Measurements from ENCODE around the gene IGFLR1.

Gene IGFLR1

DNA sequence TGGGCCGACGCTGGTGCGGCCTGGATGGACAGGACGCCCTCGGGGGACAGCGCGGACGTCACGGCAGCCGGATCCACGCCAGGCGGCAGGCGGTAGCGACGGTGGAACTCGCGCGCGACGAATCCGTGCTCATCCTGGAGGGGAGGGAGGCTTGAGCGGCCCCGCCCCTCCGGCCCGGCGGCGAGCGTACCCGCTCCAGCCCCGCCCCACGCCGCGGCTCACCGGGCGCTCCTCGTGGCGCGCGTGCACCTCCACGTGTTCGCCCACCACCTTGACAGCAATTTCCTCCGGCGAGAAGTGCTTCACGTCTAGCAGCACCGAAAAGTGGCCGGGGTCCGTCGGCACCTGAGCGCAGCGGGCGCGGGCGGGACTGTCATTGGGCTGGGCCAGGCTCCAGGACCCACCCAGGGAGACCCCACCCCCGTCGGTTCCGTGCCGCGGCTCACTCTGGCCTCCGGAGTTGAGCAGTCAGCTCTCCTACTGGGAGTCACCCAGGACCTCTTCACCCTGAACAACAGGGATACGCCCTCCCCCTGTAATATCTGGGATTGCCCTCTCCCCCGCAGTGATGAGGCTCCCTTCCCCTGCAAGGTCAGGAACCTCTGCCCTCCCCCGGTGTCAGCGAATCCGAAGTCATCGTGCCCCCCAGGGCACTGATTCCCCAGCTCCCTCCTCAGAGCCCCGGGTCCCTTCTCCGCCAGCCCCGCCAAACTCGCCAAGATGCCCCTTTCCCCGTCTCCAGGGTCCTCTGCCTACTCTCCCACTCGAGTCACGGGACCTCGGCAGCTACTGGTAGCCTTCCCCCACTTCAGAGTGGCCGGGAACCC, 13.5 kb upstream of the IGFLR1 start:
- DNase-seq, result peak; percentile 47

DNA sequence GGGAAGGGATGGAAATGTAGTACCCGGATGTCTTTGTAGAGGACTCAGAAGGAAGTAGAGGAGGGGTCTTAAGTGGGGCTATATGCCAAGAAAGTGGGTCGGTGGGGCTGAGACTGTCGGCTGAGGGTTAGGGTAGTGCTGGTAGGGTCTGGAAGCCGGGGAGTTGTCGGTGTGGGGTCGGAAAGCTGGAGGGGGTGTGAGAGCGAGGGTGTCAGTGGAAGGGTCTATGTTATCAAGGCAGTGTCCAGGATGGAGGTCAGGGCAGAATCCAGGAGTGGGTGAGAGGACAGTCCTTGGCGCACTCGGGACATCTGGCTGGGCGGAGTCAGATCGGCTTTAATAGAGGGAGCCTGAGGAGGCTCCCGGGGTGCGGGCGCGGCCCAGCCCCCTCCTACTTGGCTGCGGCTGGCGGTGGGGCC, 12.9 kb upstream of the IGFLR1 start:
- DNase-seq, result no peak

DNA sequence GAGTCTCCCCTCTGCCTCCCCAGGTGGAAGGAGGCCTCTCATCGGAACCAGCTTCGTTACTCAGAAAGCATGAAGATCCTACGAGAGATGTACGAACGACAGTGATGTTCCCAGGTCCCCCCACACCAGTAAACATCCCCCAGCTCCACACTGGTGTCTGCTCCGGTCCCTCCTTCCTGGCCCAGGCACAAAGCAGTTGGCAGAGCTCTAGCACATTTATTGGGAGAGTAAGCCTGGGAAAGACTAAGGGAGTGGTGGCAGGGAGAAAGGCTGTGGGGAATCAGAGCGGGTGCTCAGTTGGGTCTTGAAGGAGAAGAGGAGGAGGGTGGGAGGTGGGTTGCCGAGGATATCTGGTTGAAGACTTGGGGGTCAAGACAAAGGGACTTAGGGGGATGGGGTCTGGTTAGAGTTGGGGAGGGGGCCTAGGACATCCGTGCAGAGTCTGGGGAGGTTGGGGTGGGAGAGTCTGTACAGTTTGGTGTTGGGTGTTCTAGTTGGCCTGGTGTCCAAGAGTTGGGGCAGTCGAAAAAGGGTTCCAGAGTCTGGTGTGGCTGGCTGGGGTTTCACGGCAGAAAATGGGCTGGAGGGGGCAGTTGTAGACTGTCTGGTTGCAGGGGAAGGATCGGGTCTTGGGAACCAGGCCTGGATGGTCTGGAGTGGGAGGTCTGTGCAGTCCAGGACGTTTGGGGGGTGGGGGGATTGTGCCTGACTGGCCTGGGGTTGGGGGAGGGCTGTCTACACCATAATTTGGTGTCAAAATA, 12.3 kb upstream of the IGFLR1 start:
- no peak for DNase-seq

DNA sequence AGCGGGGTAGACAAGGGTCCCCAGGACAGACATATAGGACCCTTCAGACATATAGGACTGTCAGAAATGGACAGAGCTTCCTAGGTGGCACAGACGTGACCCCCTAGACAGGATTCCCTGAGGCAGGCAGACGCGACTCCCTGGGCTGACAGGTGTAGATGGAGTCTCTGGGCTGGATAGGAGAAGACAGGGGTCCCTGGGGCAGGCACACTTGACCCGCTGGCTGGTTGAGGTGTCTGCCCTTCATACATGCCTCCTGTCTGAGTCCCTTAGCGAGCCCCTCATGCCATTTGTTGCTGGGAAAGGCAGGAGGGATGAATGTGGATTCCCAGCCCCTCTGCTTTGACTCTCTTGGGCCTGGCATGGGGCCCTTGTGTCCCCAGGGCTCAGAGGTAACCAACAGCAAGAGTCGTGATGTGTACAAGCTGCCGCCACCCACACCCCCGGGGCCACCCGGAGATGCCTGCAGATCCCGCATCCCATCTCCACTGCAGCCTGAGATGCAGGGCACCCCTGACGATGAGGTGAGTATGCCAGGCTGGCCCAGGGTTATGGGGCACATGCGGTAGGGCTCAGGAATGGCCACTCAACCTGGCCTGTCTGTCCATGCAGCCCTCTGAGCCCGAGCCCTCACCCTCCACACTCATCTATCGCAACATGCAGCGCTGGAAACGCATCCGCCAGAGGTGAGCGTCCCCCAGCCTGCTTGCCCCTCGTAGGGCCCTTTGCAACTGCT, 11.6 kb upstream of the IGFLR1 start:
- no peak for DNase-seq

DNA sequence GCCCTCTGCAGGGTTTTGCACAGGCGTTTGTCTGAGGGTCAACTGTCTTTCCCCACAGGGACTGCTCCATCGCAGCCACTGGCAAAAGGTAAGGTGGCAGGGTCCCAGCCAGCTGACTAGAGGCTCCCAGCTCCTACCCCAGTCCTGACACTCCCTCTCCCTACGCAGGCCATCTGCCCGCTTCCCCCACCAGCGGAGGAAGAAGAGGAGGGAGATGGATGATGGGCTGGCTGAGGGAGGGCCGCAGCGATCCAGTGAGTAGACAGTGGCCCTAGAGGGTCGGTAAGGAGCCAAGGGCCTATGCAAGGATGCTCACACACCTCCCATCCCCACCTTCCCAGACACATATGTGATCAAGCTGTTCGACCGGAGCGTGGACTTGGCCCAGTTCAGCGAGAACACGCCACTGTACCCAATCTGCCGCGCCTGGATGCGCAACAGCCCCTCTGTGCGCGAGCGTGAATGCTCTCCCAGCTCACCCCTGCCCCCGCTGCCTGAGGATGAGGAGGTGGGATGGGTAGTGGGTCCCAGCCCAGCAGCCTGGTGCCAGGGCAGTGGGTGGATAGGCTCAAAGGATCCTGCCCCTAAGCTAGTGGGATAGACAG, 10.6 kb upstream of the IGFLR1 start:
- no peak for DNase-seq

DNA sequence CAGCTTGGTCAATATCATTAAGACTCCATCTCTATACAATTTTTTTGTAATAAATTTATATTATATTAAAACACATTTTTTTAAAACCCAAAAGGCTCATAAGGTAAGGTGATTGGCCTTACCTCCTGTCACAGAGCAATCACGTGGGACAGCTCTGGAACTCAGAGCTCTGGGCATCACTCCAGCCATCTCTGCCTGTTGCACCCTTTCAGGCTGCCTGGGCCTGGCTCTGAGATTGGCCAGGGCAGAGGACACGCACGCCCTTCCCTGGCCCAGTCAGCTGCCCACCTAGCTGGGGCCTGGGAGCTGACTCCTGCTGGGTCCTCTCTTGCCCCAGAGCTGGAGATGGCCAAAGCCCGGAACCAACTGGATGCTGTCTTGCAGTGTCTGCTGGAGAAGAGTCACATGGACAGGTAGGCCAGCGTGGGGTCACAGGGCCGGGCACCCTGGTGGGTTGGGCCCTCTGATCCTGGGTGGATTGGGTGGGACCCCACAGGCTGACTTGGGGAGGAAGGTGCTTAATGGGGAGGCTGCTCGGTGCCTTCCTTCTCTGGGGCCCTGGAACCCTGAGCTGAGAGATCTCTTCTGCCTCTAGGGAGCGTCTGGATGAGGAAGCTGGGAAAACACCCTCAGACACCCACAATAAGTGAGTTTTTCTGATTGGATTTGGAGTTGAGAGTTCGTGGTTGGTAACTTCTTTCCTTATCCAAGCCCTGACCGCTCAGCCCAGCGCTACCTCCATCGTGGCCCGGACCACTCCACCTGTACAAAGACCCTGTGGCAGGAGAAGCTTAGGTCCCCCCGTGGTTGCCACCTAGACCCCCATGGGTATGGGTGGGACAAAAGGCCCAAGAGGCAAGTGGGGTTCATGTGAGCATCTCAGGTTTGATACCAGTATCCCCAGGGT, 9.8 kb upstream of the IGFLR1 start:
- no peak for DNase-seq

DNA sequence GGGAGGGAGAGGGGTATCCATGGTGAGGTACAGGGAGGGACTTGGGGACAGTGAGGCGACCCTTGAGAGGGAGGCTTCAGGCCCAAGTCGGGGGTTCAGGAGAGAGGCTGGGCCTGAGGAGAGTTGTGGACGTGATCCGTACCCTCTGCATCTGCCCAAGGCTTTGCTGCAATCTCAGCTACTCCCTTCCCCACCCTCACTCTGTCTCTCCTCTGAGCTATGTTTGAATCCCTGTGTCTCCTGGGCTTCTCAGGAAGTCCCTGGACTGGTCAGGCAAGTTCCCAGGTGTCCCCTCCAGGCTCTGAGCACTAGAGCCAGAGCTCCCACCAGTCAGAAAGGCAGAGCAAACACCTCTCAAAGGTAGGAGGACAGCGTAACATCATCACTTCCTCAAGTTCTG, 7.9 kb upstream of the IGFLR1 start:
- DNase-seq, result no peak

DNA sequence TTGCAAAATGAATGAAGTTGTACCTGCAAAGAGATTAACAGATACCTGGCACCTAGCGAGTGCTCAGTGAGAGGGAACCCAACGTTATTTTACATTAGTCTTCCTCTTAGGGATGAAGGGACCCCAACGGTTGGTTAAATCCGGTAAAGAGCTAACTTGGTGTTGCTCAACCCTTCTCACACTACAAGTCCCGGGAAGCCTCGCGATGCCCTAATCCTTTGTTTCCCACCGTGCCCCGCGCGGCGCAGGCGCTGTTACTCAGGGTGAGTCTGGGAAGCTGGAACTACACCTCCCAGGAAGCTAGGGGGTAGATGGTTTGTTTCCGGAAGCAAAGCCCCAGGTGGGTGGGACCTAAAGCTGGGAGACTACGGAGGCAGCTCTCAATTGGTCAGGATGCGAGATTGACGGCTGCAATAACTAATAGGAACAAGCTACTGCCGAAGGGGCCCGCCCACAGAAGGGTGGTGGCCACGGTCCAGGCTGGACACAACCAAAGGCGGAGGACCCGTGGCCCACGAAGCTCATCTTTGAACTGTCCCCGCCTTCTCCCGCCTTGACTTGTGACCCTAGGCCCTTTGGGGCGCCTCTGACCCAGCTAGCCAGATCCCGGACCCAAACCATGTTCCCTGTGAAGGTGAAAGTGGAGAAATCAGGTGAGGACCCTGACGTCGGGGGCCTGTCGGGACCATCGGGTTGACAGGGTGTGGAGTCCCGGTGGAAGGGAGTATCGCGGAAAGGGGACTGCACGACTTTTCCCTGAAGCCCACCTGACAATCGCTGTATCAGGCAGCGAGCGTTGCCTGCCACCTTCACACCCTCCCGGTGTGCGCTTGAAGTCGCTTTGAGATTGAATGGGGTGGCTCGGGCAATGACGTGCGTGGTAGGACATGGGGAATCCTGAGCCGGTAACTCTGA, 6.1 kb upstream of the IGFLR1 start, which contains the start of gene LIN37:
TSS of gene LIN37 (plus strand) at position 471 of the 915 bp plus-strand sequence. CDS start at position 620, 149 bp downstream.
- peak; percentile 99 for DNase-seq

DNA sequence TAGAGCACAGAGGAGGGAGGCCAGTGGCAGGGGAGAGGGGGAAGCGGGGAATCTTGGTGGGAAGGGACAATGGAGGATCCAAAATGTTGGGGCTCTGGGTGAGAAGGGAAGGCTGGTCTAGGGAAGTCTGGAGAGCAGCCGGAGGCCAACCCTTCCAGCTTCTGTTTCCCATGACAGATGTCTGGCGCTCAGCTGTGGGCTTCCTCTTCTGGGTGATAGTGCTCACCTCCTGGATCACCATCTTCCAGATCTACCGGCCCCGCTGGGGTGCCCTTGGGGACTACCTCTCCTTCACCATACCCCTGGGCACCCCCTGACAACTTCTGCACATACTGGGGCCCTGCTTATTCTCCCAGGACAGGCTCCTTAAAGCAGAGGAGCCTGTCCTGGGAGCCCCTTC, 4.3 kb upstream of the IGFLR1 start:
- no peak for DNase-seq

DNA sequence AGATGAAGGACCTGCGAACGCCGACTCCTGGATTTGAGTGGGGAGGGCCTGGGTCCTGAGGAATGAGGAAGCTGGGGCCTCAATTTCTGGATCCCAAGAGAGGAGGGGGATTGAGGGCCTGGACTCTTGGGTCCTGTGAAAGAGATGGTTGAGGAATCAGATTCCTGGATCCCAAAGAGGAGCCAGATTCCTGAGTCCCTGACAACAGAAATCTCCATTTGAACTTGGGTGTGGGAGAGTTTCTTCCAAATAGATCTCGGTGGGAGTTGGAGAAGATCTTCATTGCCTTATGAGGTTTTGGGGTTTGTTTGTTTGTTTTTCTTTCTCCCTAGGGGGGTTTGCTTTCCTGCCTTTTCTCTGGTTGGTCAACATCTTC, 3.8 kb upstream of the IGFLR1 start:
- no peak for DNase-seq

DNA sequence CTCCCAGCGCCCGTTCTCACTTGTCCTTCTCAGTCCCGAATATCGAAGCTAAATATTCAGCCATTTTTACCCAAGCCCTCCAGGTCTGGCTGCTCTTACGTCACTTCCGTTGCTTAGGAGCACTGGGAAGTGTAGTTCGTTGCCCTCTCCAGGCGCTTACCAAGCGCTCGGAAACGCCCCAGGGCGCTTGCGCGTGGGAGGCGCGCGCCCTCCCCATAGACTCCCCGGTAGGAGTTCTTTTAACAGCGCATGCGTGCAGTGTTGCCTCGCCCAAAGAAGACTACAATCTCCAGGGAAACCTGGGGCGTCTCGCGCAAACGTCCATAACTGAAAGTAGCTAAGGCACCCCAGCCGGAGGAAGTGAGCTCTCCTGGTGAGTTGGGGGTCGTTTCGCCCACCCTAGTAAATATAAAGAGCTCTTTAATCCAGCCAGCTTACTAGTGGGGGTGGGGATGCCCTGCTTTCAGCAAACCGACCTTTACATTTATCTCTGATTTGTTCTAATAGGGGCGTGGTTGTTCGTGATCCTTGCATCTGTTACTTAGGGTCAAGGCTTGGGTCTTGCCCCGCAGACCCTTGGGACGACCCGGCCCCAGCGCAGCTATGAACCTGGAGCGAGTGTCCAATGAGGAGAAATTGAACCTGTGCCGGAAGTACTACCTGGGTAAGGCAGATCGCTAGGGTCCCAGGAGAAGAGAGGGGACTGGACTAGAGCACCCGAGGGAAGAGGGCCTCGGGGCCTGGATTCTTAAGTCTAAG, 3.3 kb upstream of the IGFLR1 start, which contains the start of the genes PSENEN and U2AF1L4:
TSS of gene PSENEN (plus strand) at position 324 of the 759 bp plus-strand sequence. CDS start at position 604, 280 bp downstream.
TSS of gene U2AF1L4 (minus strand) at position 91 of the 759 bp plus-strand sequence. CDS start at position 64, 27 bp downstream.
- DNase-seq, result peak; percentile 99

DNA sequence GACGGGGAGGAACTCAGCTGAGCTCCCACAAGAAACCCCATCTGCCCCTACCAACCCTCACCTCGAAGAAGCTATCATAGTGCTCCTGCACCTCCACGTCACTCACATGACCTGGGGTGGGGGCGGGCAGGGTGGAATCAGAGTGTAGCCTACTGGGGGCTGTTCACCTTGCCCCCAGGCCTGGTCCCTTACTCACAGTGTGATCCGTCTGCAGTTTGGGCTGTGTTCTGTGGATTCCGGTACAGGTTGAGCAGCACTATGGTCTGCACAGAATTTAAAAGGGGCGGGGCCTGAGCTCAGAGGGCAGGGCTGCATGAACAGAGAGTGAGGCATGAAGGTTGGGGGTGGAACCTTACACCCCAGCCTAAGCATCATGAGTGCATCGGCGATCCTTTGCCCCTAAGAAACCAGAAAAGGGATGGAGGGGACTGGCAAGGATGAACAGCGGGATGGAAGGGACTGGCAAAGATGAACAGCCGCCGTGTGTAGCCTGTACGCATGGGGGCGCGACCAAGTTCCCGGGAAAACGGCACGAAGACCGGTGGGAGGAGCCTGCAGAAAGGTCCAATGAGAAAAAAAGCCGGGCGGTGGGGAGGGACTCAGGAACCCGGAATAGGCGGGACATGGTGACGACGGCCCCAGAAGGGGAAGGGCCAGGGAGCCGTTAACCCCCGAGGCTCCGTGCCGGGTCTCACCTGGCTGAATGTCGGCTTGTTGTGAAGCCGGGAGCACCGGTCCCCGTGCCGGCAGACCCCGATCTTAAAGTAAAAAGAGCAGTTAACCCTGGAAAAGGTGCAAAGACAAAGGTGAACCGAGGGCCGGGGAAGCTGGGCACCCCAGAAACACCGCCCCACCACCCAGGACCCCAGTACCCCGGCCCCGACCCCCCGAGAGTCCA, 2.4 kb upstream of the IGFLR1 start:
- peak; percentile 97 for DNase-seq

DNA sequence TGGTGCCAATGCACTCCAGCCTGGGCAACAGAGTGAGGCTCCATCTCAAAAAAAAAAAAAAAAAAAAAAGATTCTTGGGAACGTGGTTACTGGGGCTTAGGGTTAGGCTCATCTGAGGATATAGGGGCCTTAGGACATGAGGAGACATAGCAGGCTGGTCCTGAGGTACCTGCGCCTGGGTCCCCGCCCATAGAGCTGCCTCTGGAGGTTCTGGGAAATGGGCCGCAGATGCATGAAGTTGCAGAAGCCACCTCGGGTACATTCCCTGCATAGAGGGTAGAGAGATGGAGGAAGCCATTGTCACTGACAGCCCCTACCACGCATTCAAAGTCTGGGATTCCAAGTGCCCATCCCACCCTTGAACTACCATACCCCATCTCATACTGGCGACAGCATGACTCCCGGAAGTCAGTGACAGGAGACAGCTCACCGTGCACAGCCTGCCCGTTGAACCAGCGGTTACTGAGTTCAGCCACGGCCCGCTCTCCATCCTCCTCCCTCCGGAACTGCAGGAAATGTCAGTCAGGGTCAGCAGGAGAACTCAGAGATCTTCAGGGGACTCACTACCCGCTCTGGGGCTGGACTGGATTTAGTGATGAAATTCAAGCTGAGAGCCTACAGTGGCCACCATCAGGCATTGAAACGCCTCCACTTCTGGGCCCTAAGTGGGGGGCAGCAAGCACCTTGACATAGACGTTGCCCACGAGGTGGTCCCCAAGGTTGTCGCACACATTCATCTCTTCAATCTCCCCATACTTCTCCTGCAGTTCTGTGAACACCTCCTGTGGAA, 1.6 kb upstream of the IGFLR1 start:
- DNase-seq, result no peak

DNA sequence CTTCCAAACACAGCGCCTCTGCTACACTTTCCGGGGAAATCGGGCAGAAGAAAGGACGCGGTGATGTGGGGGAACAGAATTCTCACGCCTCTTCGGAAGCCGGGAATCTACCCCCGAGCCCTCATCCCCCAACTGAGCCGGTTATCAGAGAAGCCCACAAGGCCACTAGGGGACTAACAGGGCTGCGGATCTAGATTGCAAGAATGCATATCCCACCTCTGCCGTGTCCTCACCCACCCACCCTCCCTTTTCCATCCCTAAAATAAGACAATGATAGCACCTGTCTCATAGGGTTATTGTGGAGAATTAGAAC, 1.1 kb downstream of the IGFLR1 start:
- DNase-seq, result no peak

DNA sequence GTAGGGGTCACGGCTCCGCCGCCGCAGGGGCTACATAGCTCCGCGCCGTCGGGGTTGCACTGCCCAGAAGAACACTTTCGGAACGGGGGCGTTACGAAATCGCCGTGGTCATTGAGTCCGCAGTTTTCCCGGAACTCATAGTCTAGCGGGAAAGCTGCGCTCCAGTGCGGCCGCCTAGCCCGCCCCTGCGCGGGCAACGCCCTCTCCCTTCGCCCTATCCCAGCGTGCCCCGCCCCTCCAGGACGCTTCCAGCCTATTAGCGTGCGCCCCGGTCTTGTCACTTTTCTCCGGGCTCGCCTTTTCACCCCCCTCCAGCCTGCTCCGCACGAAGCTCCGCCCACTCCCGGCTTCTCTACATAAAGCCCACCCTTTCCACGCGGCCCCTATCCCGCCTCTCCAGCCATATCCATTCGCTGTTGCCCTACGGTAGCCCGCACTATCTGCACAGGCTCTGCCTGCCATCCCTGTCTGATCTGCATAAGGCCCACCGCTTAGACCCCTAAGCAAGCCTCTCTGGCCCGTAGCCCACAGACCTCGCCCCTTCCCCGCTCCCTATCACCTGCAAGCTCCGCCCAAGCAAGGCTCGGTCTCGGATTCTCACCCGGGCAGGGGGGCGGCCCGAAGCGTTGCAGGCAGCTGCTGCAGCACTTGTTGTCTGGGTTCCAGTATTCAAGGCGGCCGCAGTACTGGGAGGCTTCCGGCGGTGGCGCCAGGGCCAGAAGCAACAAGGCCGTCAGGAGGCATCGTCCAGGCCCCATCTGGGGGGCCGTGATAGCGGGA, 1.6 kb downstream of the IGFLR1 start:
- peak; percentile 96 for DNase-seq

DNA sequence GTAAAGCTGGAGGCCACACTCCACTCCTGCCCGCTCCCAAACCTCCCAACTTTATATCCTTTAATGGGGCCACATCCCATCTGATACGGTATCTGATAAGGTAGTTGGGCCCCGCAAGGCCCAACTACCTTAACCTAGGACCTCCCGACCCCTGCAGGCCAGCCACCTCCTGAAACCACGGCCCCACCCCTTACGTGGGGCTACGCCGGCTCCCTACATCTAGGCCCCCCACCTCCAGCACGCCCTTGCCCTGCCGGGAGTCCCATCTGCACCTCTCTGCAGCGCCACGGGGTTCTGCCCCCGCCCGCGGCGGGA, 2.2 kb downstream of the IGFLR1 start:
- DNase-seq, result no peak
